Progenitor cell of endocrine pancreas (in vitro differentiated cells): ENCODE results near the gene ITGB2. TPM values are rescaled to one million over a fixed set of nuclear protein-coding genes. Genes with fewer than 3 reads are reported as not detected.
"Not testable (repeated sequence)": the region's sequence is repeated elsewhere in the genome, so short reads cannot be mapped to it uniquely, and the experiment has no call there.

Source experiments
- DNase-seq: peaks from one replicate; pipeline ENCODE4 v3.0.0; 2021; ENCODE audit warnings: low spot score; ENCODE audit not compliant: unreplicated experiment
- H3K27ac Mint-ChIP-seq: 2 replicates; pipeline ENCODE4 v1.8.0; 2021; ENCODE audit warnings: mild to moderate bottlenecking, moderate library complexity, mixed read lengths
- H3K27me3 Mint-ChIP-seq: 2 replicates; pipeline ENCODE4 v1.8.0; 2021; ENCODE audit warnings: mixed read lengths
- H3K36me3 Mint-ChIP-seq: 2 replicates; pipeline ENCODE4 v1.8.0; 2022; ENCODE audit warnings: mixed read lengths; ENCODE audit not compliant: insufficient read depth
- H3K4me1 Mint-ChIP-seq: 2 replicates; pipeline ENCODE4 v1.8.0; 2021; ENCODE audit warnings: low read depth, mixed read lengths
- H3K4me3 Mint-ChIP-seq: 2 replicates; pipeline ENCODE4 v1.8.0; 2021; ENCODE audit warnings: low read depth, mild to moderate bottlenecking, moderate library complexity, mixed read lengths
- H3K9me3 Mint-ChIP-seq: 2 replicates; pipeline ENCODE4 v1.8.0; 2021; ENCODE audit warnings: low read depth, mixed read lengths
- total RNA-seq: library from RNA; stranded (reverse); gene quantifications from 2 replicates; pipeline ENCODE4 v1.2.1, GENCODE V29; 2021
- TF ChIP-seq, protein P1 (sequence below): fragments of 200-600 bp; sonication (generic); IDR thresholded peaks from one replicate; pipeline ENCODE4 v1.5.0; 2021; ENCODE audit warnings: antibody characterized with exemption, mild to moderate bottlenecking; ENCODE audit not compliant: unreplicated experiment

Gene ITGB2
- total RNA-seq, 1 donor from 2014 or later, result 0.41 TPM

DNA sequence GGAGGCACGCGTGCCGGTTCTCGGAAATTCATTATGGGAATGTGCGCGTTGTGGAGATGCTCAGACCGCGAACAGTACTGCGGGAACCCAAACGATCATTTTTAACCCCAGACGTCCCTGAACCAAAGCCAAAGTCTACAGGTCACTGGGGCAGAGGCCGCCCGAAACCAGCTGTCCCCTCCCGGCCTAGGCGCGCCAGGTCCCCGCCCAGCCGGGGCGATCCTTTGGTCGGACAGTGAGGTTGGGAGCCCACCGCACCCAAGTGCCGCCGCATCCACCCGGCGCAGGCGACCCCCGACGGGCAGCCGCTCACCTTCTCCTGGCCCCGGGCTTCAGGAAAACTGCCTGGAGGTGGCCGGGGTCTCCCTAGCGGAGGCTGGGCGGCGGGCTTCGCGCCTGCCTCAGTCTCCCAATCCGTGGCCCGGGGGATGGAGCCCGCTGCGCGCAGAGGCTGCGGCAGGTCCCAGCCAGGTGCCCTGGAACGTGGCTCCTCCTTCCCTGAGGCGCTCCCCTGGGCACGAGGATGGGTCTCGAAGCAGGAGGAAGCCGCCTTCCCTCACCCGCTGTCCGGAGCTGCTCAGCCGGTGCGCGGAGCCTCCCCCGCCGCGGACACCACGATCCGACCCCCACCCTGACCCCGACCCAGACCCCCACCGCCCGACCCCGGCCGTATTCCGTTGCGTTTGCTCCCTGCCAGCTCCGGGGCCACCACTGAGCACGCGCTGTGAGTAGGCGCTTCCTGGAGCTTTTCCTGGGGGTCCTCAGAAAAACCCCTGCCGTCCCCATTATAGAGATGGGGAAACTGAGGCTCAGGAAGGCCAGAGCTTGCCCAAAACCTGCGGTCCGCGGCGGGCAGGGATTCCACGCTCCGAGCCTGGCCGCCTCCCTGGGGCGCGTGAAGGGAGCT is 11.1 kb upstream of the ITGB2 start:
- DNase-seq, result no peak
- Mint-ChIP-seq H3K4me3 (no peak overlapping the region), H3K4me1 (peaks cover 9% of the 10 kb centered on the region), H3K36me3 (no peaks in the 10 kb centered on the region), H3K9me3 (no peaks in the 10 kb centered on the region), H3K27ac (no peak overlapping the region), H3K27me3 (peaks cover 58% of the 10 kb centered on the region)
- TF ChIP-seq, protein P1, sequence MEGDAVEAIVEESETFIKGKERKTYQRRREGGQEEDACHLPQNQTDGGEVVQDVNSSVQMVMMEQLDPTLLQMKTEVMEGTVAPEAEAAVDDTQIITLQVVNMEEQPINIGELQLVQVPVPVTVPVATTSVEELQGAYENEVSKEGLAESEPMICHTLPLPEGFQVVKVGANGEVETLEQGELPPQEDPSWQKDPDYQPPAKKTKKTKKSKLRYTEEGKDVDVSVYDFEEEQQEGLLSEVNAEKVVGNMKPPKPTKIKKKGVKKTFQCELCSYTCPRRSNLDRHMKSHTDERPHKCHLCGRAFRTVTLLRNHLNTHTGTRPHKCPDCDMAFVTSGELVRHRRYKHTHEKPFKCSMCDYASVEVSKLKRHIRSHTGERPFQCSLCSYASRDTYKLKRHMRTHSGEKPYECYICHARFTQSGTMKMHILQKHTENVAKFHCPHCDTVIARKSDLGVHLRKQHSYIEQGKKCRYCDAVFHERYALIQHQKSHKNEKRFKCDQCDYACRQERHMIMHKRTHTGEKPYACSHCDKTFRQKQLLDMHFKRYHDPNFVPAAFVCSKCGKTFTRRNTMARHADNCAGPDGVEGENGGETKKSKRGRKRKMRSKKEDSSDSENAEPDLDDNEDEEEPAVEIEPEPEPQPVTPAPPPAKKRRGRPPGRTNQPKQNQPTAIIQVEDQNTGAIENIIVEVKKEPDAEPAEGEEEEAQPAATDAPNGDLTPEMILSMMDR, result no peak

DNA sequence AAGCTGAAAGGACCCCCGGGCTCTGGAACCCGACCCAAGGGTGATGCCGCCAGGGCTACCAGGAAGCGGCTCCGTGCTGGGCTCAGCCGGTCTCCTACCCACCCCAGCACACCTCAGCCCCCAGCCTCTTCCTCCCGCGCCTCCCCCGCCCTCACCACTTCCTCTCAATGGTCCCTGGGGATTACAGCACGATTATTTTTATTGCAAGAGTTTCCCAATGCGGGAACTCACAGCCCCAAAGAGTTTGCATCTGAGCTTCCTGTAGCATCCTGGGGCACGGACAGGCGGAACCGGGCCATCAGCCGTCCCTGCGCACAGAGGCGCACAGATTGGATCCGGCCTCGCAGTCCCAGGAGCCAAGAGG is 10.4 kb upstream of the ITGB2 start:
- Mint-ChIP-seq H3K27ac (no peak overlapping the region), H3K36me3 (no peaks in the 10 kb centered on the region), H3K4me3 (no peak overlapping the region), H3K4me1 (peaks cover 10% of the 10 kb centered on the region), H3K9me3 (no peaks in the 10 kb centered on the region), H3K27me3 (peaks cover 64% of the 10 kb centered on the region)
- TF ChIP-seq, protein P1, result no peak
- DNase-seq, result no peak

DNA sequence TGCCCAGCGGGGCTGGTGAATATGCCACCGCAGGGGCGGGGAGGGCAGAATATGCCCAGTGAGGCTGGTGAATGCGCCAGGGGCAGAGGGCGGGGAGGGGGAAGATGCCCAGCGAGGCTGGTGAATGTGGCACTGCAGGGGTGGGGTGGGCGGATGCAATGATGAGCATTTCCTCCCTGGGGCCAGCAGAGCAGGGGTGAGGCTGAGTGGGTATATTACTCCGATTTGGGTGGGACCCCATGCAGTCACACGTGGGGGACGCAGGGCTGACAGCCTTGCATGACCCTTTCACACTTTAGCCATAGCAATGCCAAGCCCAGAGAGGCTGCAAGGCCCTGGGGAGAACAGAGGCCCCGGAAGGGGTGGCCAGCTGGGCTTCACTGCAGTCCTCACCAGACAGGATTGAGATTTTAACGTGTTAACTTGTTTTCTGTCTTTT is 9.9 kb upstream of the ITGB2 start:
- Mint-ChIP-seq H3K9me3 (no peaks in the 10 kb centered on the region), H3K27ac (no peak overlapping the region), H3K4me3 (no peak overlapping the region), H3K27me3 (peaks cover 65% of the 10 kb centered on the region), H3K36me3 (no peaks in the 10 kb centered on the region), H3K4me1 (peaks cover 10% of the 10 kb centered on the region)
- TF ChIP-seq, protein P1, result no peak
- no peak for DNase-seq

DNA sequence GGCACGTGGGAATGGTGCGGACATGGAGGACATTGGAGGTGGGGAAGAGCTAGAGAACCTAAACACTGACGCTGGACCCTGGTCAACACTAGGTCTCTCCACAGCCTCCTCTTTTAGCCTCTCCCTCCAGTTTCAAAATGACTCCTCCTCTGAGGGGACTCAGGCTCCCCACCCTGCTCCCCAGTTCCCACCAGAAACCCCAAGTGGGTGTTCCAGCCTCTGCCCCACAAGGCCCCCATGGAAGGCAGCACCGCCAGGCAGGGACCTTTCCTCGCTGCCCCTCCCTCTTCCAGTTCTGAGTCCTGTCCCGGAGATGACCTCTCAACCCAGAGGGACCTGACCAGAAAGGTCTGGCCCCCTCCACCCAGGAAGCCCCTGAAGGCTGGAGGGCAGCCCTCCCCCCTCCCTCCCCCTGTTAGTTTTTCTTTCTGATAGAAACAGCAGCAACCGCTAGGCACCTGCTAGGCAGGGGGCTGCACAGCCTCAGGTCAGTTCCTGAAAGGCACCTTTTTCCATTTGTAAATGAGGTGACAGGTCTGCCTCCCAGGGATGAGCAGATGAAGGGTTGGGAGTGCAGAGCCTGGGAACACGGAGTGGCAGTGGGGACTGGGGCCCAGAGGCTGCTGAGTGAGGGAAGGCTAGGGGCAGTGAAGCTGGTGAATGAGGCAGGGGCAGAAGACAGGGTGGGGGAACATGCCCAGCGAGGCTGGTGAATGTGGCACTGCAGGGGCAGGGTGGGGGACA is 9.3 kb upstream of the ITGB2 start:
- TF ChIP-seq, protein P1, result no peak
- DNase-seq, result no peak
- Mint-ChIP-seq H3K9me3 (no peaks in the 10 kb centered on the region), H3K4me3 (peak overlapping the region; percentile 40), H3K27ac (no peak overlapping the region), H3K27me3 (peaks cover 70% of the 10 kb centered on the region), H3K4me1 (peaks cover 10% of the 10 kb centered on the region), H3K36me3 (no peaks in the 10 kb centered on the region)

DNA sequence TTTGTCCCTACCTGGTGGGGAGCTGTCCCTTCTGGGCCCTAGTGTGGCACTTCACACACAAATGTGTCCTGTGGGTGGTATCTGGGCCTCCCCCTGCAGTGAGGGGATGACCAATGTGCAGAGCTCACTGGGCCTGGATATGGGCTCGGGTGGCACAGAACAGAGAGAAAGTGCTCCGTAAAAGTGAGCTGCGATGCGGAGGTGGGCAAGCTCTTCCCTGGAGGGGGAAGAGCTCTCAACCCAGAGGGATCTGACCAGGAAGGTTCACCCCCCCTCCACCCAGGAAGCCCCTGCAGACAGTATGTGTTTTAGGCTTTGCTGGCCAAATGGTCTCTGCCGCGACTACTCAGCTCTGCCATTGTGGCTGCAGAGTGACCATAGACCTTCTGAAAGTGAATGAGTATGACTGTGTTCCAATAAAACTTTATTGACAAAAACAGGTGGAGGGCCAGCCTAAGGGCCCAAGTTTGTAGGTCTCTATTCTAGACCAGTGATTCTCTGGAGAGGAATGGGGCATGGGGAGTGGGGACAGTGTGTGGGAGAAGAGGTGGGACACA is 8.6 kb upstream of the ITGB2 start:
- peaks cover 71% of the 10 kb centered on the region for H3K27me3 Mint-ChIP-seq

DNA sequence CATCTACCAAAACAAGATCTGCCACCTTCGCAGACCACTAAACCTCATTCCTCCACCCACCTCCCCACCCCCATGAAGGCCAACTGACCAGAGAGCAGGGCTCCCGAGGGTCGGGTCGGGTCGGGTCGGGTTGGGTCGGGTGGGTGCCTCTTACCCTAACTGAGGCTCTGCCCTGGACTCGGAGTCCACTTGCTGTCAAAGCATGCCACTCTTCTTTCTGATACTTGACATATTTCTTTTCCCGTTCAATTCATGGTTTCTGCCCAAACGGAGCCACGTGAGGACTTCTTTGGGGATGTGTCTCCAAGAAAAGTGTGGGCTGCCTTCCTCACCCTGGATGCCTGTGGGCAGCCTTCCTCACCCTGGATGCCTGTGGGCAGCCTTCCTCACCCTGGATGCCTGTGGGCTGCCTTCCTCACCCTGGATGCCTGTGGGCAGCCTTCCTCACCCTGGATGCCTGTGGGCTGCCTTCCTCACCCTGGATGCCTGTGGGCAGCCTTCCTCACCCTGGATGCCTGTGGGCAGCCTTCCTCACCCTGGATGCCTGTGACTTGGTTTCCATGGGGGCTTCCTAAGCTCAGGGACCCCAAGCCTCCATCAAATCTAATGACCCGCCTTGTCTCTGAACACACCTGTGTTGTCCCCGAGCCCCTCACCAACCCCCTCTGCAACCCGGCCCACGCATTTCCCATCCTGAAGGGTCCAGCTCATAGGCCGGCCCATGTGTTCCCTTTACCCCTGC is 8.0 kb upstream of the ITGB2 start:
- H3K9me3 Mint-ChIP-seq, H3K36me3 Mint-ChIP-seq, H3K4me3 Mint-ChIP-seq, H3K27ac Mint-ChIP-seq, DNase-seq, H3K4me1 Mint-ChIP-seq: not testable (repeated sequence)
- peaks cover 71% of the 10 kb centered on the region for H3K27me3 Mint-ChIP-seq

More for the DNA sequence above, 8.6 kb upstream of the ITGB2 start:
- Mint-ChIP-seq H3K4me1 (peaks cover 10% of the 10 kb centered on the region), H3K27ac (no peak overlapping the region), H3K4me3 (no peak overlapping the region), H3K9me3 (no peaks in the 10 kb centered on the region), H3K36me3 (no peaks in the 10 kb centered on the region)
- TF ChIP-seq, protein P1, result no peak
- DNase-seq, result no peak
